ENCODE measurements around the gene TSC22D1.

The TSC22D1 gene

DNA sequence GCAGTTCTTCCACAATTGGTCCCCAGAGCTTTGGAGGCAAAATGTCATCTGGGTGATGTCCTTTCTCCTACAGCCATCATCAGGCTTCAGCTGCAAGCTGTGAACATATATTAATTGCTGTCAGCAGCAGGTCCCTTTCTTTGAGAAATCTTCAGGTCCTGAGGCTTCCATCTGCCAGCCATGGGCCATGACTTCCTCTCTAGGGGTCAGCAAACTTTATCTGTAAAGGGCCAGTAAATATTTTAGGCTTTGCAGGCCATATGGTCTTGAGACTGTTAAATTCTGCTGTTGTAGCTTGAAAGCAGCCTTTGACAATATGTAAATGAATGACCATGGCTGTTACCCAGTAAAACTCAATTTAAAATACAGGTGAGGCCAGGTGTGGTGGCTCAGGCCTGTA is 175.4 kb downstream of the TSC22D1 start:
- DNase-seq, result no peak

DNA sequence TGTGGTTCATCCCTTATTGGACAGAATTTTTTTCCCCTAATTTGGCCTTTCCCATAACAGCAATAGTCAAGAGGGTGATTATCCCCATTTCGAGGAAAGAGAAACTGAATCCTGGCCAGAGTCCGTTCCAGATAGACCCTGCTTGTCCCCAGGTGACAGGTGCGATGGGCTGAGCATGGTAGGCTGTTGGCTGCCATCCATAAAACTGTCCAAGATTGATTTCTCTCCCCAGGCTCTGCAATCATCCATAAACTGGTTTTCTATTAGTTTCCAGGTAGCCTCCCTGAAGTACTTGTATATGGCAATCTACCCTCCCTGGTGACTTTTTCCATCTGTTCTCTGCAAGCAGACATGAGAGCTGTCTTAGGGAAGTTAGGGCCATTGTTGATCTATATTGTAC is 177.1 kb downstream of the TSC22D1 start:
- no peak for DNase-seq

DNA sequence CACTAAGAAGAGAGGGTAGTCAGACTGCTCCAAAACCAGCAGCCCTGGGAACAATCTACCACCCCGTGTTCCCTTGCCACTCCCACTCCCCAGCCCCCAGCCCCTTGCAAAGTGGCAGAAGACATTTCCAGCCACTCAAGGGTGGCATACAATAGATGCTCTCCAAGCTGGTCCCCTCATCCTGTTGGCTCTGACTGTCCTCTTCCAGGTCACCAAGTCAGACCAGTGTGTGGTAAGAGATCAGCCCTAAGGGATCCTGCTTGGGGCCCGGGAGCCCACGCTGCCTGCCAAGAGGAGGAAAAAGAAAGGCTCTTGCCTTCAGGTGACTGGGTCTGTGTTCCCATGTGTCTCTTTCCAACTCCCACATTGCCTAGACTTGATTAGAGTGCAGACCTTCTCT is 177.5 kb downstream of the TSC22D1 start:
- DNase-seq, result no peak

DNA sequence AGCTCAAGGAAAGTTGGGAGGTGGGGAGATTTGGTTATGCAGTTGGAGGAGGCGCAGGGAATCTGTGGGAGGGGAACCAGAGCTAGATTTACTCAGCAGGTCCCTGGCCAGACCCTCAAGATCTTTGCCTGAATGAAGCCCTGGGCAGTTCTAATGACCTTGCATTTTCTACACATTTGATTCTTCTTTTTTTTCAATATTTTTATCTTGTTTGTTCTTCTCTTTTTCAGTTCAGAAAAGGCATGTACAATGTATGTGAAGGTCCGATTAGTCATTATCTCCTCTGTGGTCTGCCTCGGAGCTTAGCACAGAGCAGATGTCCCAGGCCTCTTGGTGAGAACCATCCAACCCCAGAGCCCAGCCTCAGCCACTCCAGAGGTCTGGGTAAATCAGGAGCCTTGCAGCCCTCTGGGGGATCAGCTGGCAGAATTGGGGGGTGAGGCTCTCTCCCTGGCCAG is 178.3 kb downstream of the TSC22D1 start:
- DNase-seq, result peak; percentile 87

DNA sequence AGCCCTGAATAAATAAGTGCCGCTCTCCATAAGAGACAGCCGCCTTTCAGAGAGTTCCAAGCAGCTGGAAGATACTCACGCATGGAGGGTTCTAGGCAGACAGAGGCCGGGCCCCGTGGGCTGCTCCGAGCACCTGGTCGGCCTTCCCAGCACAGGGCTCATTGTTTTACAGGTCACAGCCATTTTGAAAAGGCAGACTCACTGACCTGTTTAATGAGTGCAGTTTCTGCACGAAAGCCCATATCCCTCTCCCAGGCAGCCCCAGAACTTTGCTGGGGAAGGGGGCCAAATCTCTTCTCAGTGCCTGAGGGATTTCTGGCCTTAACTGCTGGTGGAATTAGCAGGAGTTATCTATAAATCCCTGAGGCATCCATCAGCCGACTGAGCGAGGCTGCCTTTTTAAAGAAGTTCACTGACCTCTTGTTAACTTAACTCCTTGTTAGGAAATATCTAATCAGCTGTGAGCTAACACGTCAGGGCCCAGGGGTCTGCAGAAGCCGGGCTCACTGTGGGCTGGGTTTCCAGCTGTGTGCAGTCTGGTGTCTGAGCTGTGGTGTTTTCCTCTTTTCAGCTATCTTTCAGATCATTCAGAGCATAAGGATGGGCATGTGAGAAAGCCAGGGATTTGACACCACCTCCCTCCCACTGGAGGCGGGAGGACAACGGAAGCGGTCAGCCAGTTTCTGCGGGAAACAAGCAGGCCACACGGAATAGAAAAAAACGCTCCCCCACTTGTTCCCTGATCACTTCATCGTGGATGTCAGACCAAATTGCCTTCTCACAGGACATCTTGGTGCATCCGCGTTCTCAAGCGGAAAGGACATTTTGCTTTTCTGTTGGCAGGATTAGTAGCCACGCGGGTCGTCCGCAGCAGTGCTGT is 179.2 kb downstream of the TSC22D1 start:
- peak; percentile 19 for DNase-seq

DNA sequence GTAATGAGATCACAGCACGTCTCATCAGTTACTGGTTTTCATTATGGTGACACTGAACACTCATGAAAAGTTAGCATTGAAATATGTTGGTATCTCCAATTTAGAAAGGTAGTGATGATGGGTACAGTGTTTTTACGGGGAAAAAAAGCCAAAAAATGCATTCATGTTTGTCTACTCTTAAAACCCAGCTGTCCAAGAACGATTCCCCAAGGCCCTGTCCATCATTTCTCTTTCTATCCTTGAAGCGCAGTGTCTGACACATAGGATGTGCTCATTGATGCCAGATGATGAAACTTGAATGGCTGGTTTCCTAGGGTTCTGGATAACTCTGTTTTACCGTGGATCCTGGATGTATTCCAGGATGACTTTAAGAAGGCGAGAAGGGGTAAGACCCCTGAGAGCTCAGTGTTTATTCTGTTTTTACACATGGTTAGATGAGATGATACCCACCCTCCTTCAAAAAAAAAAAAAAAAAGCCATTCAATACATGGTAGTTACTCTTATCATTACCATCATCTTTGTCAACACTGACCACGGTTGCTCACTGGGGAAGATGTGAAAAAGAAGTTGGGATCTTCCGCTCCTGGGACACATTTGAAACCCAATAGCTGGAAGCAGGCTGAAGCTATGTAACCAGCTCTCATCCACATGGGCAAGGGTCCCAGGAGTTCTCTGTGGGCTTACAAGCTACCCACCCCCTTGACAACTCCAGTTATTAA is 180.0 kb downstream of the TSC22D1 start:
- DNase-seq, result no peak

DNA sequence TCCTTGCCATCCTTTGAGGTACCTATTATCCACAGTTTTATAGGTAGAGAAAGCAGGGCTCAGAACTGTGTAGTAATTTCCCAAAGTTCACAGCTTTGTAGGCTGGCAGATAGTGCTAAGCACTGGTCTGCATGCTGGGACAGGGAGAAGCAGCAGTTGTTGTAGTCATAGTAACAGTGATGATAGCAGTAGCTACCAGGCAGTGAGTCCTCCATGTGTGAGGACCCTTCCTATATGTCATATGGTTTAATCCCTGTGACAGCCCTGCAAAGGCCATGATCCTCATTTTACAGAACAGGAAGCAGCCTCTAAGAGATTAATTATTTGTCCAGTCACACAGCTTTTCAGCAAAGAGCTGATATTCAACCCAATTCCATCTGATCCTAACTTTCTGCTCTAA is 181.5 kb downstream of the TSC22D1 start:
- DNase-seq, result peak; percentile 23

DNA sequence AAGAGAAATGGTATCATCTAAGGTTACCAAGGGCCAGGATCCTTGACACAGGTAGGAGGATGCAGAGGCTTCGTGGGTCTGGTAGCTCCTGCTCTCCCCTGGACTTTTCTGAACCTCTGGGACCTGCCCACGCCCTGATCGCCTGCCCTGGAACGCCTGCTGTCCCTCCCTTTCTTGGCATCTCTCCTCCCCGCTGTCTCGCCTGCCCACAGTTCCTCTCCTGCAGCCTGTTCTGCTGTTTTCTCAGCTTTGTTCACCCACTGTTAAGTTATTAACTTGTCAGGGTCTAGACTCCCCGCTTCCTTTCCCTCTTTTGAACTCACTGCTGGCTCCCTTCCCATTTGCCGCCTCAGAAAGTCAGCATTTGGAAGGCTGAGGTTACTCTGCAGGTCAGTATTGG is 182.7 kb downstream of the TSC22D1 start:
- DNase-seq, result no peak

DNA sequence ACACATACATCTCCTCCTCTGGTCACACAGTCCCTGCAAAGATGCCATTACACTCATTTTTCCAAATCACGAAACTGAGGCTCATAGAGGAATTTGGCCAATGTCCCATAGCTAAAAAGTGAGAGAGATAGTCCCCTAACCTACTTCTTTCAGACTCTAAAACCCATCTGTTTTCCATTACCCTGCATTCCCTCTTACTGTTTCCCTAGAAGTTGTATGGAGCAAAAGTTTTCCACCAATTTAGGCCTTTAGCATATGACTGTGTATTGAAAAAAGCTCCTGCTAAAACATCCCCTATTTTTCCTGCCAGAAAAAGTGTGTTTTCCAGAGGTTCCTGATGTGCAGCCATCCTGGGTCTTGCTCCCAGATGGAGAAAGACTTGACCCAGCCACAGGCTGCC is 186.3 kb downstream of the TSC22D1 start:
- no peak for DNase-seq

DNA sequence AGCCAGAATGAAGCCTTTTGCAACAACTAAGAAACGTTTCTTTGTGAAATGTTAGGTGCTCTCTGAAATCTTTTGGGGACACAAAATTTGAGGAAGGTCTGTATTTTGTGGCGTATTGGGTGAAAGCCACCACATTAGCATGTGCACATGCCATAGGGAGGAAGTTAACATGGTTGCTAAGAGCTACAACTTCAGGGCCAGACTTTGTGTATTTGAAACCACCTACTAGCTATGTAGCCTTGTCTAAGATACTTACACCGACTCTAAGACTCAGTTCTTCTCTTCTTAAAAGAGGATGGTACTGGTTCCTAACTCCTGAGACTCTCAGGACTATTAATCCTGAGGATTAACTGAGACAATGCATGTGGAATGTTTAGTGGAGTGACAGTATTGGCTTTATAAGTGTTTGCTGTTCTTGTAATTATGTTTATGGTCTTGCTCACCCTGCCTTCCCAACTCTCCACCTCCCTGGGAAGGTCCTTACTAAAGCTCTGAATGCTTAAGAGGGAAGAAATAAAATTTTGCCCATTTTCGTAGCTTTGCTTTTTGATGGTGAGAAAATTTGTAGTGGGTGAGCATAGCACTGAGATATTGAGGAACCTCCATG is 187.0 kb downstream of the TSC22D1 start:
- peak; percentile 80 for DNase-seq

DNA sequence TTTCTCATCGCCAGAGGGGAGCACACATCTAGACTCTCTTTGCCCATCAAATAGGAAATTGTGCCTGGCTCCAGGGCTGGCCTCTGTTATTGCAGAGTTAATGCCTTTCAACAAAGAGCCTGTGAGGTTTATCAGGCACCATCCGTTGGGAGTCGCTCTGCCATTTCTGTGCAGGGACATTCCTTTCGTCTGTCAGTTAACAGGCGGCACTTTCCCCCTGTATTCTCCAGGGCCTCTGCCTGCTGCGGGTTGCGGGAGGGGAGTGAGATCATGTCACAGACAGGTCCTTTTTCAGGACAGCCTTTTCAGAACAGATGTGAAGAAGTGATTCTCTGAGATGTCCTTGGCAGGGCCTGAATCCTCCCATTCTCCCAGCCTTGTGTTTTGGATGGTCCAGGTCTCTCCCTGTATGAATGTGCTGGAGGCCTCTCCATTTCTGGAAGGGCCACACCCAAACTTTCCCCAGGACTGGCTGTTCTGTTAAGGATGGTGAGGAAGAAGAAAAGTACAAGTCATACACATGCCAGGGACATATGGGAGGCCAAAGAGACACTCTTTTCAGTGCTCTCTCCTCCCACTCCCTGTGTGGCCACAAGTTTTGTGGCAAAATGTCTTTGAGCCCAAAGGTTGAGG is 187.6 kb downstream of the TSC22D1 start:
- DNase-seq, result no peak

DNA sequence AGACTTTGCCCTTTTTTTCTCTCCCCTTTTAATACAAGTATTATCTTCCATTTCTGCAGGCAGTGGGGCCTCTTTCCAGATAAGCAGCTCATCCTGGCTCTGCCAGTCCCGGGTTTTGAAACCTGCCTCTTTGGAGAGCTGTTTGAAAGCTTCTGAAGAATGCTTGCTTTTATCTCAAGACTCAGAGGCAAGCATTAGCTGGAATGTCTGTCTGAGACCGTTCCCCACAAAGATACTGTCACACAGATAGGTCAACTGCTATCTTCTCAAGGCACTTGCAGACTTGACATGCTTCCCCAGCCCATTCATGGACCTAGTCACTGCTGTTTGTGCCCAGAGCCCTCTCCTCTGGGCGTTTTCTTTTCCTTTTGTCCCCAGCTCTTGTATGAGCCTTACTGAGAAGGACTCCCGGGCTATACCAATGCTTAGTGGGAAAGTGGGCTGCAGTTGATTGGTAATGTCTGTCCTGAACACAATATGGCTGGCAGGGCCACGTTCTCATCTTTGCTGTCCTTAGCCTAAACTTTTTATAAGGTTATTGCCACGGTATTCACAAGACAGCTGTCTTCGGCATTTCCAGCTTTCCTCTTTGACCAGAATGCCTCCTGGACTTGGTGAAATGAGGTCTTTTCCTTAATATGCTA is 189.1 kb downstream of the TSC22D1 start:
- no peak for DNase-seq

DNA sequence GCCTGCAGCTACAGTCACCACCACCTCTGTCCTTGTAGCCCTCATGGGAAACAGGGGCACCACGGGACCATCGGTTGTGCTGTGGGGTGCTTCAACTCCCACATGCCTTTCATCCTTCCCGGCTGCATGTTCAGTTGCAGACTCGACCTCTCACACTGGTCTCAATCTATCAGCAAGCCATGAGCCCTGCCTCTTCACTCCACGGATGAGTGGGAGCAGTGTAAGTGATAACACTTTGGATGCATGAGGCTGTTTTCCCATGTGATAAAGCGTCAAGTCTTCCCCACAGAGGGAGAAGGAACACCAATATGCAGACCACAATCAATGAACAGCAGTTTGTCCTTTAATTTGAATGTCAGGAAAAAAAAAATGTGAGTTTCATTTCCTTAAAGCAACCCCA is 190.3 kb downstream of the TSC22D1 start:
- peak; percentile 79 for DNase-seq

DNA sequence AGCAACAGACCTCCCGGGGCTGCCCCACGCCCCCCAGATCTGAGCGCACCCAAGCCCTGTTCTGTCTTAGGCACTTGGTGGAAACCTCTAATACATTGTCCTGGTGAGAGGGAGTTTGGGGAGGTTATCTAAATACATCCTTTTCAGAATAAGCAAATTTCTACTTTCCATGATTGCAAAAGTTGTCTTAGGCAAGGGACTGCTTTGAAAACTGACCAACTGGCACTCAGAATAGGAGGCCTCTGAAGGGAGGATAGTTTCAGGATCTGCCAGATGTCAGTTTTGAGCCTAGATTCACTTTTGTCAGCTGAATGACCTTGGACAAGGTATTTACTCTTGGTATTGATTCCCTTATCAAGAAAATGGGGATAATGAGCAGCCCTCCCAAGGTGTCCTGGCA is 190.7 kb downstream of the TSC22D1 start:
- peak; percentile 35 for DNase-seq

DNA sequence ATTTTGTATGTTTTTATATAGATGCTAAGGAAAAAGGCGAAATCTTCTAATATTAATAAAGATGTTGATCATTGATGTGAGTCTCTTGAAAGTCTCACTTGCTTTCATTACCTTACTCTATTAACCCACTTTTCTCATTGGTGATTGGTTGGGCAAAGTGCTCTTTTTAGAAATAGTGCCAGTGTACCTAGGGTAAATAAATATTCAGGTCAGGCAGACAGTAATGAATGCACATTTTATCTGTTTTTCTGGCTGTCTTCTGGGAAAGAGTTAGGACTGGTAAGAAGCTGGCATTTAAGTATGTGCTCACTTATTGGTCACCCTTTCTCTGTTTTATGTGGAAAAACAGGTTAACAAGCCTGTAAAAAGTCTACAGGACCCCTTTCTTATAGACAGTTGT is 191.4 kb downstream of the TSC22D1 start:
- DNase-seq, result no peak

DNA sequence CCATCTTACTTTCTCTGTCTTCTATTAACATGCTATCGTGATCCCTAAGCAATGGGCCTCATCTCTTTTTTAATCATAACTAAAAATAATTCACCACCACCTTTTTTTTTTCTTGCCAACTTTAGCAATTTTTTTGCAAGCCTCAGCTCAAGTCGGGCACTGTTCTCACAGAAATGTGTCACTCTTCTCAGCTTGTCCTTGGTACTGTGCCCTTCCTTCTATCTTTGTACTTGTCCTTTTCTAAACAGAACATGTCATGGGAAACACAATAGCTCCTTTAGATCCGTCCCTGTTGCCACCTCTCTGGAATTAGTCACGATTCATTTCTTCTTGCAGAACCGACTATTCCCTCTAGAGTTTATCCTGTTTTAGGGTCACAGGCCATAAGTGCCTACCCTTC is 192.2 kb downstream of the TSC22D1 start:
- DNase-seq, result no peak

DNA sequence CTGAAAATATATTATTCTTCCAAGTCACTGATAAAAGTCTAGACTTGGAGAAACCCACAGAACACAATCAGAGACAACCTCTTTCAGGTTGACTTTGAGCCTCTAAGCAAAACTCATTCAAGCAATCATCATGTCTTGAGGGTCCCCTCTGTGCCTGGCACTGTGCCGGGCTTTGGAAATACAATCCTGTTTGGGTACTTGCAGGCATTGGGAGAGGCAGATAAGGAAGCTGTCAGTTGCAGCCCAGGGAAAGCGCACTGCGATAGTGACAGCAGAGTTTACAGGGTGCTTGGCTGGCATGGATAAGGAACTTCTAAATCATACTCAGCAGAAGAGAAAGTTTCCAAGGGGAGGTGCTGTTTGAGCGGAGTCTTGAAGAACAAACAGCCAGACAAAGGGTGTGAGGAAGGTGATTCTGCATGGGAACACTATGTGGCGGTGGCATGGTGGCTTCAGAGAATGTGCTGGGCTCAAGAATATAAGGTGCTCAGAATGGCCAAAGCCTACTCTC is 193.4 kb downstream of the TSC22D1 start:
- no peak for DNase-seq

Measured in MV-4-11 (cell line).